NCI-H2227 treated with DMSO at 0.1 percent for 48 hours (cell line): ENCODE data around the gene EIF3A.

Experiments
- DNase-seq: peaks from one replicate; lab custom pipeline; 2025; lab: John Stamatoyannopoulos, UW

The EIF3A gene

DNA sequence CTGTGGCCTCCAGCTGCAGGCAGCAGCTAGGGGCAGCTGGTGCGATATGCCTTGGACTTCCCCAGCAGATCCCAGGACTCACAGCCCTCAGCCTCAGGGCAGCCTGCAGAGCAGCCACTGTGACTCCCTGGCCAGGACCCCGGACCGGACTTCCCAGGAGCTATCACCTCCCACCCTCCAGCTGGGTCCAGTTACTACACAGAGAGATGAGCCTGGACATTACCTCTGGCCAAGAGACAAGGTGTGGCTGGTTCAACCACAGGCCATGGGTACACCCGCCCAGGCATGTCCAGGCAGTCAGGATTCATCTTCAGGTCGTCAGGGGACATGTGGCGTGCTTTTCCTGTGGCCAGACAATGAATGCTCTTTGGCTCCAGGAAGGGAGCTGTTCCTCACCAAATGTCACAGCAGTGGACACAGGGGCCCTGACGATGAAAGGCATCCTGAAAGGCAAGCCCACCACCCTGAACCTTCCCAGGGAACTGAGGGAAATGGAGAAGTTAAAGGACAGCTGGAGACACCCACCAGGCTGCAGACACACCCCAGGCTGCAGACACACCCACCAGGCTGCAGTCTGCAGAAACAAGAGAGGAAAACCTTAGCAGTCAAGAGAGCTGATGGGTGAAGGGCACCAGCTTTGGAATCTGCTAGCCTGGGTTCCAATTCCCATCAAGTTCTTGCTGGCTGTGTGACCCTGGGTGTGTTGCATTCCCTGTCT is 76.9 kb downstream of the EIF3A start:
- no peak for DNase-seq

DNA sequence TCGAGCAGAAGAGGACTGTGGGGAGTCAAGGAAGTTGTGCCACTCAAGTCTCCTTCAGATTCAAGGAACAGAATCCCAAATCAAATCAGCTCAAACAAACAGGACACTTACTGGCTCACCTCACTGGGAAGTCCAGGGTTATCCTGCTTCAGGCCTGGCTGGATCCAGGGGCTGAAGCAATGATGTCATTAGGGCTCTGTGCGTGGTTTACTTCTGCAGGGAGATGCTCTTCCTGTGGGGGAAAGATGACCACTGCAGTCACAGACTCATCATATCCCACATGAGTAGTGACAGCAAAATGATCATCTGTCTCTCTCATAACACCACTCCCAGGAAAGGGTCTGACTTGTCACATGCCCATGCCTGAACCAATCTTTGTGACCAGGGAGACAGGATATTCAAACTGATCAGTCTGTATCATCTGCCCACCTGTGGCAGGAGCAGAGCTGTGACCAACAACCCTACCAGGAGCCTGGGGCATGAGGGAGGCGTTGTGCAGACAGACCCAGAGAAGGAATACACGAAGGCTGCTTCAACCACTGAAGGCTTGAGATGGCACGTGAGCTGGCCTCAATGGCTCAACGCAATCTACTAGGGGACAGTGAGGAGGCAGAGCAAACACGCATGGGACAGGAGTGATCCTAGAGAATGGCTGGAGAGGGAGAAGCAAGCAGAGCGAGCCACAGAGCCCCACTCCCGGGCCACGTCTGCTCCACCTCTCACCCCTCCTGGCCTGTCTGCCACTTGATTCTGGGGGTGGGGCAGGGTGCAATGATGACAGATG is 78.7 kb downstream of the EIF3A start:
- no peak for DNase-seq

DNA sequence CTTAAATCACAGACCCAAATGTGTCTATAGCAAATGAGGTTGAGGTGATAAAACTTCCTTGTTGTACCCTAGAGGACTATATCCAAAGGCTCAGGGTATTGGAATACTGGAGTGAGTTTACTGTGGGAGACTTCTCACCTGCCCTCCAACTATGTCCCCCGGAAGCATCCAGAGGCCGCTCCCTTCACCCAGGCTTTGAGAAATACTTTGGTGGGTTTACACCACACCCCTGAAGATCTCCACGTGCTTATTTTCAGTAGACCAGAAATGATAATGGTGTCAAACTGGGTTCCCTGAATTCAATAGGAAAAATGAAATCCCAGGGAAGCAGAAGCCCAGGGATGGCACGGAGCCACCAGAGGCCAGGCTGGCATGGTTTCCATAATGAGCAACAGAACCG is 82.4 kb downstream of the EIF3A start:
- no peak for DNase-seq

DNA sequence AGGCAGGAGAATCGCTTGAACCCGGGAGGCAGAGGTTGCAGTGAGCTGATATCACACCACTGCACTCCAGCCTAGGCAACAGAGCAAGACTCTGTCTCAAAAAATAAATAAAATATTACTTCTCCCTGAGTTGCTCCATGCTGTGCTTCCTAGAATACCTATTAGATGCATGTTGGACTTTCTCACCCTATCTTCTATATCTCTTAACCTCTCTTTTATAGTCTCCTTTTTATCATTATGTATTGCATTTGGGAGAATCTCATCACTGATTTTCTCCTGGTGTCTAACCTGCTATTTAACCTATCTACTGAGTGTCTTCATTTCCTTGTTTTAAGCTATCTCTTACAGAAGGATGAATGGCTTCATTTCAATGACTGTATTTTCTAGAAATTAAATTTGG is 83.2 kb downstream of the EIF3A start:
- DNase-seq: no peak

DNA sequence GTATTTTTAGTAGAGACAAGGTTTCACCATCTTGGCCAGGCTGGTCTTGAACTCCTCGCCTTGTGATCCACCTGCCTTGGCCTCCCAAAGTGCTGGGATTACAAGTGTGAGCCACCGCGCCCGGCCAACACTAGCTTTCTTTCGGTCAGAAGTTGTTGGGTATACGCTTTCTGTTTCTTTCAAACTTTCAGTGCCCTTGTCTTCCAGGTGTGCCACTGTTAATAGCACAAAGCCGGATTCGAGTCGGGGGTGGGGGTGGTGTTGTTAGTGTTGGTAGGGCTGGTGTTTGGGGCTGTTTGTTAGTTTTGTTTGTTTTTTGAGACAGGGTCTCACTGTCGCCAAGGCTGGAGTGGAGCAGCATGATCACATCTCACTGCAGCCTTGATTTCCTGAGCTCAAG is 84.9 kb downstream of the EIF3A start:
- DNase-seq: no peak

DNA sequence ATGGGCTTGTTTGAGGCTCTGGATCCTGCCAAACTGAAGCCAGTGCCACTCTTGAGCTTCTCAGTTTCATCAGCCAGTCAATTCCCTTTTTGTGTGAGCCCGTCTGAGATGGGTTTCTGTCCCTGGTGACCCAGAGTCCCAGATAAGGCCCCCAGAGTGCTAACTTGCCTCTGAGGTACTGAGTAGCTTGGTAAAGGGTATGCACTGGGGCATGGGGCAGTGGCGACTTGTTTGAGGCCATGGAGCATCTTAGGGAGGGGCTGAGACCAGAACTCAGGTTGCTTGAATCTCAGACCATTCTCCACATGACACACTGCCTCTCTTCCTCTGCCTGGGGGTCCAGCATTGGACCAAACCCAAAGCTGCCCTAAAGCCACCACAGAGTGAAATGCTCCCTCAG is 86.3 kb downstream of the EIF3A start:
- no peak for DNase-seq

- no peak for DNase-seq
Measured at GRCh38 chr10:118993214-118993613, 87.4 kb downstream of the EIF3A start.

DNA sequence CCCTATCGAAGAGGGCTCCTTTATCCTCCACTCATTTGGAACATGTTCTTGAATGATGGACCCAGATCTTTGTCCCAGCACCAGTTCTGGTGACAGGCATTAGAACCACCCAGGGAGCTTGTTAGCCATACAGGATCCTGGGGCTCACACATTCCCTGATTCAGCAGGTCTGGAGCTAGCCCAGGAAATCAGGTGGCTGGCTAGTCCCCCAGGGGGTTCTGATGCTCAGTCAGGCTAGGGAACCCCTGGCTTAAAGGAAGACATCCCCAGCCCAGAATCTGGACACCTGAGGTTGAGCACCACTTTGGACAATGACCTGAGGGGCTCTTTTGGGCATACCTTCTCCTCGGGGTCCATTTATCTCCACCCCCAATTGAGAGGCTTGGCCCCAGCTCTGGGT is 88.1 kb downstream of the EIF3A start:
- no peak for DNase-seq

DNA sequence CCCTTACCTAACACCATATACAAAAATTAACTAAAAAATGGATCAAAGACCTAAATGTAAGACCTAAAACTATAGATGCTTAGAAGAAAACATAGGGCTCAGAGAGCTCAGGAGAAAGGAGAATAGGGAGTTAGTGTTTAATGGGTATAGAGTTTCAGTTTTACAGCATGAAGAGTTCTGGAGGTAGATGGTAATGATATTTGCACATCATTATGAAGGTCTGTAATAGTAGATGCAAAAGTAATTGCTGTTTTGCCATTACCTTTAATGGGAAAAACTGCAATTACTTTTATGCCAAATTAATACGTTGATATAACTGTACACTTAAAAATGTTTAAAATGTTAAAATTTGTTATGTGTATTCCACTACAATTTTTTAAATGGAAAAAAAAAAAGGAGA is 90.3 kb downstream of the EIF3A start:
- no peak for DNase-seq

DNA sequence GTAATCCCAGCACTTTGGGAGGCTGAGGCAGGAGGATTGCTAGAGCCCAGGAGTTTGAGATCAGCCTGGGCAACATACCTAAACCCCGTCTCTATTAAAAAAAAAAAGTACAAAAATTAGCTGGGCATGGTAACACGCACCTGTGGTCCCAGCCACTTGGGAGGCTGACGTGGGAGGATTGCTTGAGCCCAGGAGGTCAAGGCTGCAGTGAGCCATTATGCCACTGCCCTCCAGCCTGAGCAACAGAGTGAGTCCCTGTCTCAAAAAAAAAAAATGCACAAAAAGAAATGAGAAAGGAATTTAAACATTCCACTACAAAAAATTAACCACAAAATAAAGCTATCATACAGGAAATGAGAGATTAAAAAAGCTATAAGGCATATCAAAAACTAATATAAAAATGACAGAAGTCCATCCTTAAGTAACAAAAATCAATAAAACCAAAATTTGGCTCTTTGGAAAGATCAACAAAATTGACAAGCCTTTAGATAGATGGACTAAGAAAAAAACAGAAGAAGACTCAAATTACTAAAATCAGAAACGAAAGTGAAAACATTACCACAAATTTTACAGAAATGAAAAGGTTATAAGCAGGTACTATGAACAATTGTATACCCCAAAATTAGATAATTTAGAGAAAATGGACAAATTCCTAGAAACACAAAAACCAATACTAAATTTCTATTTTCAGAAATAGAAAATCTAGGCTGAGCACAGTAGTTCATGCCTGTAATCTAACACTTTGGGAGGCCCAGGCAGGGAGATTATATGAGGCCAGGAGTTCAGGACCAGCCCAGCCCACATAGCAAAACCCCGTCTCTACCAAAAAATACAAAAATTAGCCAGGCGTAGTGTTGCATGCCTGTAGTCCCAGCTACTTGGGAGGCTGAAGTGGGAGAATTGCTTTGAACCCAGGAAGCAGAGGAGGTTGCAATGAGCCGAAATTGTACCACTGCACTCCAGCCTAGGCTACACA is 93.5 kb downstream of the EIF3A start:
- DNase-seq: no peak

DNA sequence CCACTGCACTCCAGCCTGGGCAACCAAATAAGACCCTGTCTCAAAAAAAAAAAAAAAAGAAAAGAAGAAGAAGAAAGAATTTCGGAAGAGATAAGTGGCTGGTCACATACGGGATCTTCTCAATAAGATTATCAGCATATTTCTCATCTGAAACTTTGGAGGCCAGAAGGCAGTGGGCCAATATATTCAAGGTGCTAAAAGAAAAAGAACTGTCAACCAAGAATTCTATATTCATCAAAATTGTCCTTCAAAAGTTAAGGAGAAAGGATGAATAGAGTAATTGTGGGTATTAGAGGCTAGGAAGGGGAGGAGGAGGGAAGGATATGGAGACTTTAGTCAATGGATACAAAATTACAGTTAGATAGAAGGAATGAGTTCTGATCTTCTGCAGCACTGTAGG is 95.0 kb downstream of the EIF3A start:
- DNase-seq: no peak
